Trophoblast cell (in vitro differentiated cells and primary cell): ENCODE measurements around the gene DENND1A.

ENCODE experiments used
- DNase-seq, 2 donors: peaks; one replicate each; pipeline ENCODE4 v3.0.0-alpha.2; 2016
- H2AFZ ChIP-seq: 2 replicates; pipeline ENCODE4 v1.6.1; 2013; ENCODE audit warnings: low read length, moderate library complexity, mild to moderate bottlenecking; ENCODE audit not compliant: insufficient read depth, poor library complexity
- H2AK5ac ChIP-seq: 2 replicates; pipeline ENCODE4 v1.6.1; 2013; ENCODE audit warnings: mild to moderate bottlenecking, low read length
- H2BK120ac ChIP-seq: 2 replicates; pipeline ENCODE4 v1.6.1; 2013; ENCODE audit warnings: low read length, mild to moderate bottlenecking, moderate library complexity; ENCODE audit not compliant: insufficient read depth, poor library complexity
- H2BK12ac ChIP-seq: 2 replicates; pipeline ENCODE4 v1.6.1; 2013; ENCODE audit warnings: mild to moderate bottlenecking, low read length, moderate library complexity
- H2BK5ac ChIP-seq: 2 replicates; pipeline ENCODE4 v1.6.1; 2013; ENCODE audit warnings: low read length, low read depth, moderate library complexity, mild to moderate bottlenecking; ENCODE audit not compliant: poor library complexity
- H3K14ac ChIP-seq: 2 replicates; pipeline ENCODE4 v1.6.1; 2013; ENCODE audit warnings: mild to moderate bottlenecking, low read length
- H3K18ac ChIP-seq: 2 replicates; pipeline ENCODE4 v1.6.1; 2013; ENCODE audit warnings: mild to moderate bottlenecking, low read length
- H3K23ac ChIP-seq: 2 replicates; pipeline ENCODE4 v1.6.1; 2013; ENCODE audit warnings: low read length
- H3K27ac ChIP-seq: 2 replicates; pipeline ENCODE4 v1.5.1; 2013; ENCODE audit warnings: low read depth, mild to moderate bottlenecking, inconsistent platforms, low read length, moderate library complexity
- H3K27me3 ChIP-seq: 2 replicates; pipeline ENCODE4 v1.6.1; 2013; ENCODE audit warnings: inconsistent platforms, mild to moderate bottlenecking, low read length, moderate library complexity; ENCODE audit not compliant: insufficient read depth
- H3K36me3 ChIP-seq, 2 experiments: 1 replicate in 1 of 2; 2 replicates in 1 of 2; pipeline ENCODE4 v1.6.1; 2013; ENCODE audit warnings: low read length in 2 of 2, mild to moderate bottlenecking in 2 of 2, moderate library complexity in 1 of 2; ENCODE audit not compliant: insufficient read depth in 2 of 2, control insufficient read depth in 1 of 2
- H3K4ac ChIP-seq: 2 replicates; pipeline ENCODE4 v1.6.1; 2013; ENCODE audit warnings: low read depth, mild to moderate bottlenecking, low read length, moderate library complexity
- H3K4me1 ChIP-seq, 2 experiments: 1 replicate in 1 of 2; 2 replicates in 1 of 2; pipeline ENCODE4 v1.6.1; 2013; ENCODE audit warnings: low read length in 2 of 2, mild to moderate bottlenecking in 2 of 2, moderate library complexity in 1 of 2; ENCODE audit not compliant: insufficient read depth in 2 of 2, control insufficient read depth in 1 of 2
- H3K4me2 ChIP-seq: 2 replicates; pipeline ENCODE4 v1.6.1; 2013; ENCODE audit warnings: inconsistent platforms, mild to moderate bottlenecking, low read length, moderate library complexity
- H3K4me3 ChIP-seq: 2 replicates; pipeline ENCODE4 v1.5.1; 2013; ENCODE audit warnings: mild to moderate bottlenecking, low read depth, low read length, inconsistent platforms
- H3K79me1 ChIP-seq: one replicate; pipeline ENCODE4 v1.6.1; 2013; ENCODE audit warnings: low read length
- H3K79me2 ChIP-seq: 2 replicates; pipeline ENCODE4 v1.6.1; 2013; ENCODE audit warnings: low read length, mild to moderate bottlenecking; ENCODE audit not compliant: control insufficient read depth, insufficient read depth, poor library complexity
- H3K9ac ChIP-seq: 2 replicates; pipeline ENCODE4 v1.6.1; 2013; ENCODE audit warnings: mild to moderate bottlenecking, low read length
- H3K9me3 ChIP-seq: 2 replicates; pipeline ENCODE4 v1.6.1; 2013; ENCODE audit warnings: low read depth, mild to moderate bottlenecking, control low read depth, inconsistent platforms, low read length; ENCODE audit not compliant: insufficient read depth
- H4K12ac ChIP-seq: 2 replicates; pipeline ENCODE4 v1.6.1; 2013; ENCODE audit warnings: low read depth, mild to moderate bottlenecking, low read length, moderate library complexity
- H4K8ac ChIP-seq: 2 replicates; pipeline ENCODE4 v1.6.1; 2013; ENCODE audit warnings: low read depth, mild to moderate bottlenecking, low read length, moderate library complexity
- H4K91ac ChIP-seq: one replicate; pipeline ENCODE4 v1.6.1; 2013; ENCODE audit warnings: low read depth, mild to moderate bottlenecking, low read length, moderate library complexity
- WGBS: extraction: QIAGEN DNeasy Blood & Tissue Kit; methylation state at CpG from one replicate; pipeline ENCODE4 v1.1.7; 2013; ENCODE audit warnings: missing lambda C conversion rate; ENCODE audit not compliant: insufficient read length, insufficient coverage; ENCODE audit errors: extremely low coverage; 5-methylcytosine and 5-hydroxymethylcytosine counted together

The DENND1A gene

DNA sequence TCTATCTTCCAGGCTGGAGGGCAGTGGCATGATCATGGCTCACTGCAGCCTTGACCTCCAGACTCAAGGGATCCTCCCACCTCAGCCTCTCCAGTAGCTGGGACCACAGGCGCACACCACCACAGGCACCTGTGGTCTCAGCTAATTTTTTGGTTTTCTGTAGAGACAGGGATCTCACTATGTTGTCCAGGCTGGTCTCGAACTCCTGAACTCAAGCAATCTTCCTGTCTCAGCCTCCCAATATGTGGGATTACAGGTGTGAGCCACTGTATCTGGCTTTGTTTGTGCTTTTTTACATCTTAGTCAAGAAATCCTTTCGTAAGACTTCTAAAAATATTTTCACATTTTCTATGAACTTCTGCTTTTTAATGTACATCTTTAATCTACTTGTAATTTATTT is 116.9 kb downstream of the DENND1A start:
- H3K27ac ChIP-seq: no peak overlapping the region
- no peak overlapping the region for H3K4me3 ChIP-seq
- no peak overlapping the region for H2AFZ ChIP-seq
- no peaks in the 10 kb centered on the region for H3K36me3 ChIP-seq
- no peak overlapping the region for H4K8ac ChIP-seq
- no peak overlapping the region for H2AK5ac ChIP-seq
- no peaks in the 10 kb centered on the region for H3K79me1 ChIP-seq
- H2BK5ac ChIP-seq: no peak overlapping the region
- H2BK120ac ChIP-seq: no peak overlapping the region
- no peak overlapping the region for H3K9ac ChIP-seq
- no peak overlapping the region for H3K23ac ChIP-seq
- H3K79me2 ChIP-seq: no peaks in the 10 kb centered on the region
- no peak overlapping the region for H3K14ac ChIP-seq
- H4K91ac ChIP-seq: no peak overlapping the region
- H2BK12ac ChIP-seq: no peak overlapping the region
- no peak overlapping the region for H4K12ac ChIP-seq
- no peak overlapping the region for H3K18ac ChIP-seq
- WGBS: no CpG with 5 or more reads among the region's 3 CpGs
- DNase-seq: no peak
- H3K9me3 ChIP-seq: no peaks in the 10 kb centered on the region
- H3K4me2 ChIP-seq: no peak overlapping the region
- no peak overlapping the region for H3K4ac ChIP-seq
- no peaks in the 10 kb centered on the region for H3K4me1 ChIP-seq
- H3K27me3 ChIP-seq: no peaks in the 10 kb centered on the region

GRCh38 chr9:123807251-123807650 is 122.7 kb downstream of the DENND1A start:
- Histone ChIP-seq H4K12ac (no peak overlapping the region), H2AFZ (no peak overlapping the region), H3K18ac (no peak overlapping the region), H3K36me3 (no peaks in the 10 kb centered on the region), H3K79me2 (no peaks in the 10 kb centered on the region), H3K4me2 (no peak overlapping the region), H4K8ac (no peak overlapping the region), H2AK5ac (no peak overlapping the region), H3K9me3 (no peaks in the 10 kb centered on the region), H3K27me3 (no peaks in the 10 kb centered on the region), H2BK5ac (no peak overlapping the region), H3K27ac (no peak overlapping the region), H3K4ac (no peak overlapping the region), H3K79me1 (no peaks in the 10 kb centered on the region), H3K23ac (no peak overlapping the region), H3K14ac (no peak overlapping the region), H2BK120ac (no peak overlapping the region), H3K9ac (no peak overlapping the region), H3K4me1 (no peaks in the 10 kb centered on the region), H4K91ac (no peak overlapping the region), H2BK12ac (no peak overlapping the region), H3K4me3 (no peak overlapping the region)
- DNase-seq: no peak
- no CpG with 5 or more reads among the region's 4 CpGs for WGBS

DNA sequence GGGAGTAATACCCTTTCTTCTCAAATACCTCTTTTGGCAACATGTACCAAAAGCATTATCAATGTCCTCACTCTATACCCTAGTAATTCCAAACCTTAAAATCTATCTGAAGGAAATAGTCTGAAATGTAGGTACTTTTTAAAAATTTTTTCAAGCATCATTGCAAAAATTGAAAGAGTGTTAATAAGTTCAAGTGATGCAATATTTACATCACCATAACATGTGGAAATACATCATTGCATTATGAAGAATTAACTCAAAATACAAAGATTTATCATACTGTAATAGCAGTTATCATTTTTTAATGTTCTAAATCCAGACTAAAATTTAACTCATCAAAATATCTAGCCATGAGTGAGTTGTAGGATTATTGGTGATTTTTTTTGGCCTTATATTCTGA is 123.1 kb downstream of the DENND1A start:
- Histone ChIP-seq H2BK12ac (no peak overlapping the region), H2BK5ac (no peak overlapping the region), H3K14ac (no peak overlapping the region), H2AFZ (no peak overlapping the region), H3K79me1 (no peaks in the 10 kb centered on the region), H2AK5ac (no peak overlapping the region), H3K4me2 (no peak overlapping the region), H2BK120ac (no peak overlapping the region), H3K36me3 (no peaks in the 10 kb centered on the region), H3K4ac (no peak overlapping the region), H3K27ac (no peak overlapping the region), H3K27me3 (no peaks in the 10 kb centered on the region), H3K9me3 (no peaks in the 10 kb centered on the region), H3K18ac (no peak overlapping the region), H3K79me2 (no peaks in the 10 kb centered on the region), H3K9ac (no peak overlapping the region), H4K8ac (no peak overlapping the region), H4K12ac (no peak overlapping the region), H3K4me3 (no peak overlapping the region), H4K91ac (no peak overlapping the region), H3K4me1 (no peaks in the 10 kb centered on the region), H3K23ac (no peak overlapping the region)
- no peak for DNase-seq

DNA sequence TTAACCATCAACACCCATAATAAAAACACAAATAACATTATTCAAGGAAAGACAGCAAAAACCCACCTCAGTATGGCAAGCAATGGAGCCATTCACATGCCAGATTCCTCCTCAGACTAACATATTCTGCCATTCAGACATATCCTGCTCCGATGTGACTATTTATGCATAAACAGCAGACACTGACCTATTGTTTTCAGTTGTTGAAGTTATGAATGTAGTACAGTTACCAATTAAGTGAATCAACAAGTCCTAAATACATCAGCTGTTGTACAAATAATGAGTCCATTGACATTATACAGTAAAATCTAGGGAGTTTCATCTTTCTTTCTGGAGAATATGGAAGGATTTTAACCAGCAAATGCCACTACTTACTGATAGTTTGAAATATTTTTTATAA is 131.7 kb downstream of the DENND1A start:
- H3K23ac ChIP-seq: no peak overlapping the region
- no peak overlapping the region for H2AK5ac ChIP-seq
- H3K4me1 ChIP-seq: no peaks in the 10 kb centered on the region
- H4K12ac ChIP-seq: no peak overlapping the region
- no peaks in the 10 kb centered on the region for H3K27me3 ChIP-seq
- no peak overlapping the region for H3K4me3 ChIP-seq
- no peak for DNase-seq
- H2BK5ac ChIP-seq: no peak overlapping the region
- no CpG with 5 or more reads among the region's 1 CpG for WGBS
- H4K8ac ChIP-seq: no peak overlapping the region
- H3K27ac ChIP-seq: no peak overlapping the region
- H3K4me2 ChIP-seq: no peak overlapping the region
- H3K9me3 ChIP-seq: no peaks in the 10 kb centered on the region
- no peak overlapping the region for H2AFZ ChIP-seq
- no peak overlapping the region for H3K4ac ChIP-seq
- no peak overlapping the region for H2BK12ac ChIP-seq
- no peaks in the 10 kb centered on the region for H3K79me2 ChIP-seq
- H3K79me1 ChIP-seq: no peaks in the 10 kb centered on the region
- no peak overlapping the region for H4K91ac ChIP-seq
- H3K36me3 ChIP-seq: no peaks in the 10 kb centered on the region
- H2BK120ac ChIP-seq: no peak overlapping the region
- no peak overlapping the region for H3K18ac ChIP-seq
- H3K14ac ChIP-seq: no peak overlapping the region
- H3K9ac ChIP-seq: no peak overlapping the region
